ENCODE measurements around the gene SVIL. TPM values are rescaled to one million over a fixed set of nuclear protein-coding genes. Genes with fewer than 3 reads are reported as not detected.

The SVIL gene
- total and polyA plus RNA-seq, 2 of the 13 experiments (the other 11 are each of a cell fraction or from before 2014, with no cell fraction given): 3.9 to 12.1 TPM

DNA sequence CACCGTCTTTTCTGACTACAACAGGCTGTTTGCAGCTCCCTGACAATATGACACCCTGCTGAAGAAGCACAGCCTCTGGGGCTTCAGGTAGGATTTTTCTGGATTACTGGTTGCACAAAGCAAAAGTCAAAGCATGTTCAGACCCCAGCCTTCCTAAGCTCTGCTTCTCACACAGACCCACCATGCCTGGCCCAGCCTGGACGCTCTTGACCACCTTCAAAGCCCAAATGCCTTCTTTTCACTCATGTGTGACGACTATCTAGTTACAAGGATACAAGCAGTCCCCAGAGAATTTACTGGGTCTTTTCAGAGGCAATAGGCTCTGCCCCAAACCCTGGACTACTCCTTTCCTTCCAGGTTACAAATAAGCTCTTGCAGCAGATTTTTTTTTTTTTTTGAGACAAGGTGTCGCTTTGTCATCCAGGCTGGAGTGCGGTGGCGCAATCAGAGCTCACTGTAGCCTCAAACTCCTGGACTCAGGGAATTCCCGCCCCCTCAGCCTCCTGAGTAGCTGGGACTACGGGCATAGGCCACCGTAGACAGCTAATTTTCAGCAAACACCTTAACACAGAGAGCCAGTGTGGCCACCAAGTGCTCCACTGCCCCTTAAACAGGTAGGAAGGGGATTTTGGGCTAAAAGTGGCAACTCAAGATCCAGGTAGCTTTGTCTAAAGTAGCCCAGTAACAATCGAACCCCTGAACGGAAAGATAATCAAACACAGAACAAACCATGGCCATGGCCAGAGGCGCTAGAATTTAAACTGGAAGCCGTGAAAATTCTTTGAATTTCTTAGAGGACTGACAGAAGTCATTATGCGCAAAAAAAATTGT is 16.2 kb downstream of the SVIL start (continued):
- TF ChIP-seq, protein P1, sequence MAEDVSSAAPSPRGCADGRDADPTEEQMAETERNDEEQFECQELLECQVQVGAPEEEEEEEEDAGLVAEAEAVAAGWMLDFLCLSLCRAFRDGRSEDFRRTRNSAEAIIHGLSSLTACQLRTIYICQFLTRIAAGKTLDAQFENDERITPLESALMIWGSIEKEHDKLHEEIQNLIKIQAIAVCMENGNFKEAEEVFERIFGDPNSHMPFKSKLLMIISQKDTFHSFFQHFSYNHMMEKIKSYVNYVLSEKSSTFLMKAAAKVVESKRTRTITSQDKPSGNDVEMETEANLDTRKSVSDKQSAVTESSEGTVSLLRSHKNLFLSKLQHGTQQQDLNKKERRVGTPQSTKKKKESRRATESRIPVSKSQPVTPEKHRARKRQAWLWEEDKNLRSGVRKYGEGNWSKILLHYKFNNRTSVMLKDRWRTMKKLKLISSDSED (CRISPR knock-in tag; IDR thresholded peaks at IDR 0.05): no peak
- TF ChIP-seq, protein P2, sequence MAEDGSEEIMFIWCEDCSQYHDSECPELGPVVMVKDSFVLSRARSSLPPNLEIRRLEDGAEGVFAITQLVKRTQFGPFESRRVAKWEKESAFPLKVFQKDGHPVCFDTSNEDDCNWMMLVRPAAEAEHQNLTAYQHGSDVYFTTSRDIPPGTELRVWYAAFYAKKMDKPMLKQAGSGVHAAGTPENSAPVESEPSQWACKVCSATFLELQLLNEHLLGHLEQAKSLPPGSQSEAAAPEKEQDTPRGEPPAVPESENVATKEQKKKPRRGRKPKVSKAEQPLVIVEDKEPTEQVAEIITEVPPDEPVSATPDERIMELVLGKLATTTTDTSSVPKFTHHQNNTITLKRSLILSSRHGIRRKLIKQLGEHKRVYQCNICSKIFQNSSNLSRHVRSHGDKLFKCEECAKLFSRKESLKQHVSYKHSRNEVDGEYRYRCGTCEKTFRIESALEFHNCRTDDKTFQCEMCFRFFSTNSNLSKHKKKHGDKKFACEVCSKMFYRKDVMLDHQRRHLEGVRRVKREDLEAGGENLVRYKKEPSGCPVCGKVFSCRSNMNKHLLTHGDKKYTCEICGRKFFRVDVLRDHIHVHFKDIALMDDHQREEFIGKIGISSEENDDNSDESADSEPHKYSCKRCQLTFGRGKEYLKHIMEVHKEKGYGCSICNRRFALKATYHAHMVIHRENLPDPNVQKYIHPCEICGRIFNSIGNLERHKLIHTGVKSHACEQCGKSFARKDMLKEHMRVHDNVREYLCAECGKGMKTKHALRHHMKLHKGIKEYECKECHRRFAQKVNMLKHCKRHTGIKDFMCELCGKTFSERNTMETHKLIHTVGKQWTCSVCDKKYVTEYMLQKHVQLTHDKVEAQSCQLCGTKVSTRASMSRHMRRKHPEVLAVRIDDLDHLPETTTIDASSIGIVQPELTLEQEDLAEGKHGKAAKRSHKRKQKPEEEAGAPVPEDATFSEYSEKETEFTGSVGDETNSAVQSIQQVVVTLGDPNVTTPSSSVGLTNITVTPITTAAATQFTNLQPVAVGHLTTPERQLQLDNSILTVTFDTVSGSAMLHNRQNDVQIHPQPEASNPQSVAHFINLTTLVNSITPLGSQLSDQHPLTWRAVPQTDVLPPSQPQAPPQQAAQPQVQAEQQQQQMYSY (CRISPR knock-in tag; IDR thresholded peaks at IDR 0.05): no peak
- no peak for TF ChIP-seq ZNF839 (CRISPR knock-in tag; IDR thresholded peaks at IDR 0.05; ENCODE audit: borderline replicate concordance)
- TF ChIP-seq POLR2G (IDR thresholded peaks at IDR 0.05; ENCODE audit: low read depth, low read length): 0 out of 2 replicates have a peak, but pooled peaks have one; percentile 41
- no peak for TF ChIP-seq STAG1 (CRISPR knock-in tag; IDR thresholded peaks at IDR 0.05)
- no peak for TF ChIP-seq FOSL1 (CRISPR knock-in tag; IDR thresholded peaks at IDR 0.05; ENCODE audit: borderline replicate concordance)
- TF ChIP-seq, protein P3, sequence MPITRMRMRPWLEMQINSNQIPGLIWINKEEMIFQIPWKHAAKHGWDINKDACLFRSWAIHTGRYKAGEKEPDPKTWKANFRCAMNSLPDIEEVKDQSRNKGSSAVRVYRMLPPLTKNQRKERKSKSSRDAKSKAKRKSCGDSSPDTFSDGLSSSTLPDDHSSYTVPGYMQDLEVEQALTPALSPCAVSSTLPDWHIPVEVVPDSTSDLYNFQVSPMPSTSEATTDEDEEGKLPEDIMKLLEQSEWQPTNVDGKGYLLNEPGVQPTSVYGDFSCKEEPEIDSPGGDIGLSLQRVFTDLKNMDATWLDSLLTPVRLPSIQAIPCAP (CRISPR knock-in tag; IDR thresholded peaks at IDR 0.05; ENCODE audit: low read depth): no peak
- TF ChIP-seq ZNF543 (CRISPR knock-in tag; IDR thresholded peaks at IDR 0.05): peak; percentile 56; the same call in 1 of the 2 replicates
- no peak for TF ChIP-seq SRSF9 (IDR thresholded peaks at IDR 0.05; ENCODE audit: borderline replicate concordance, insufficient read depth, low read depth, low read length, poor library complexity, severe bottlenecking)
- no peak for TF ChIP-seq RORA (CRISPR knock-in tag; IDR thresholded peaks at IDR 0.05)
- TF ChIP-seq, protein P4, sequence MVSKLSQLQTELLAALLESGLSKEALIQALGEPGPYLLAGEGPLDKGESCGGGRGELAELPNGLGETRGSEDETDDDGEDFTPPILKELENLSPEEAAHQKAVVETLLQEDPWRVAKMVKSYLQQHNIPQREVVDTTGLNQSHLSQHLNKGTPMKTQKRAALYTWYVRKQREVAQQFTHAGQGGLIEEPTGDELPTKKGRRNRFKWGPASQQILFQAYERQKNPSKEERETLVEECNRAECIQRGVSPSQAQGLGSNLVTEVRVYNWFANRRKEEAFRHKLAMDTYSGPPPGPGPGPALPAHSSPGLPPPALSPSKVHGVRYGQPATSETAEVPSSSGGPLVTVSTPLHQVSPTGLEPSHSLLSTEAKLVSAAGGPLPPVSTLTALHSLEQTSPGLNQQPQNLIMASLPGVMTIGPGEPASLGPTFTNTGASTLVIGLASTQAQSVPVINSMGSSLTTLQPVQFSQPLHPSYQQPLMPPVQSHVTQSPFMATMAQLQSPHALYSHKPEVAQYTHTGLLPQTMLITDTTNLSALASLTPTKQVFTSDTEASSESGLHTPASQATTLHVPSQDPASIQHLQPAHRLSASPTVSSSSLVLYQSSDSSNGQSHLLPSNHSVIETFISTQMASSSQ (IDR thresholded peaks at IDR 0.05; ENCODE audit: low read depth): no peak; the same call in 1 of the 2 replicates
- TF ChIP-seq, protein P4 (CRISPR knock-in tag; IDR thresholded peaks at IDR 0.05; ENCODE audit: borderline replicate concordance): peak; percentile 74; the same call in 1 of the 2 replicates
- peak in 1 of 2 experiments; percentile 56; a peak in 1 of 4 replicates for TF ChIP-seq POLR2A (IDR thresholded peaks at IDR 0.05; ENCODE audit: insufficient read depth in 1 of 2, low read depth in 2 of 2, low read length in 2 of 2)
- no peak for TF ChIP-seq ELF1 (CRISPR knock-in tag; IDR thresholded peaks at IDR 0.05)
- no peak for TF ChIP-seq ZFP36L1 (CRISPR knock-in tag; IDR thresholded peaks at IDR 0.05)
- TF ChIP-seq, protein P5, sequence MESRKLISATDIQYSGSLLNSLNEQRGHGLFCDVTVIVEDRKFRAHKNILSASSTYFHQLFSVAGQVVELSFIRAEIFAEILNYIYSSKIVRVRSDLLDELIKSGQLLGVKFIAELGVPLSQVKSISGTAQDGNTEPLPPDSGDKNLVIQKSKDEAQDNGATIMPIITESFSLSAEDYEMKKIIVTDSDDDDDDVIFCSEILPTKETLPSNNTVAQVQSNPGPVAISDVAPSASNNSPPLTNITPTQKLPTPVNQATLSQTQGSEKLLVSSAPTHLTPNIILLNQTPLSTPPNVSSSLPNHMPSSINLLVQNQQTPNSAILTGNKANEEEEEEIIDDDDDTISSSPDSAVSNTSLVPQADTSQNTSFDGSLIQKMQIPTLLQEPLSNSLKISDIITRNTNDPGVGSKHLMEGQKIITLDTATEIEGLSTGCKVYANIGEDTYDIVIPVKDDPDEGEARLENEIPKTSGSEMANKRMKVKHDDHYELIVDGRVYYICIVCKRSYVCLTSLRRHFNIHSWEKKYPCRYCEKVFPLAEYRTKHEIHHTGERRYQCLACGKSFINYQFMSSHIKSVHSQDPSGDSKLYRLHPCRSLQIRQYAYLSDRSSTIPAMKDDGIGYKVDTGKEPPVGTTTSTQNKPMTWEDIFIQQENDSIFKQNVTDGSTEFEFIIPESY (CRISPR knock-in tag; IDR thresholded peaks at IDR 0.05): no peak
